SH-SY5Y (cell line): ENCODE results near the gene AXDND1.

ENCODE experiments used
- GATA2 ChIP-seq: IDR thresholded peaks from 2 replicates; pipeline ENCODE4 v1.6.1; 2011; ENCODE audit warnings: mild to moderate bottlenecking, low read depth, low read length
- GATA3 ChIP-seq: IDR thresholded peaks from 2 replicates; pipeline ENCODE4 v1.6.1; 2011; ENCODE audit warnings: low read depth, mild to moderate bottlenecking, low read length, moderate library complexity

DNA sequence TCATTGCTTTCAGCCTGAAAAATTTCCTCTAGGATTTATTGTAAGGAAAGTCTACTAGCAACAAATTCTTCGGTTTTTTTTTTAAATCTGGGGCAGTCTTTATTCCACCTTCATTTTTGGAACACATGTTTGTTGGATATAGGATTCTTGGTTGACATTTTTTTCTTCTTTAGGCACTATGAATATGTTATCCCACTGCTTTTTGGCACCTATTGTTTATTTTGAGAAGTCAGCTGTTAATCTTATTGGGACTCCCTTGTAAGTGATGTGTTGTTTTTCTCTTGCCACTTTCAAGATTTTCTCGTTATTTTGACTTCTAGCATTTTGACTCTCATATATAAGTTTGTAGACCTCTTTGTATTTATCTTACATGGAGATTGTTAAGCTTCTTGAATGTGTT is 110.7 kb downstream of the AXDND1 start:
- TF ChIP-seq GATA2 (no peak), GATA3 (no peak)
